ENCODE data around the gene ZNF135.

ZNF135 gene

GRCh38 chr19:58093071-58093470 is 34.0 kb downstream of the ZNF135 start:
- DNase-seq (ENCODE audit: low read depth in 2 of 2): no peak

DNA sequence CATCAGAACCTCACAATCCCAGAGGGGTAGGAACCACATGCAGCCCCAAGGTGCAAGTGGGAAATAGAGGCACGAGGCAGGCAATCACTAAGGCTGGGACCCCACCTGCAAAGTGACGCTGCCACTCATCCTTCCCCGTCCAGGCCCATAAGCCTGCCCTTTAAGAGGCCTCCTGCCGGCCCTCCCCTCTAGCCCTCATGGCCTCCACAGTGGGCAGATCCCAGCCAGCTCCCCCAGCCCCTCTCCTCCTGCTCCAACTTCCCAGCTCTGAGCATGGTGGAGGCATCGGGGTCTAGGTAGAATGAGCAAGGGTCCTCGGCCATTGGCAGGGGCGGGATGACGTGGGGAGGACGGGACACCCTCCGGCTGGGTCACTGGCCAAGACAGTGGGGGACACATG is 36.2 kb downstream of the ZNF135 start:
- DNase-seq (ENCODE audit: low read depth in 2 of 2): no peak

- no peak for DNase-seq (ENCODE audit: low read depth in 2 of 2)
Observed at GRCh38 chr19:58096884-58097283, 37.8 kb downstream of the ZNF135 start.

DNA sequence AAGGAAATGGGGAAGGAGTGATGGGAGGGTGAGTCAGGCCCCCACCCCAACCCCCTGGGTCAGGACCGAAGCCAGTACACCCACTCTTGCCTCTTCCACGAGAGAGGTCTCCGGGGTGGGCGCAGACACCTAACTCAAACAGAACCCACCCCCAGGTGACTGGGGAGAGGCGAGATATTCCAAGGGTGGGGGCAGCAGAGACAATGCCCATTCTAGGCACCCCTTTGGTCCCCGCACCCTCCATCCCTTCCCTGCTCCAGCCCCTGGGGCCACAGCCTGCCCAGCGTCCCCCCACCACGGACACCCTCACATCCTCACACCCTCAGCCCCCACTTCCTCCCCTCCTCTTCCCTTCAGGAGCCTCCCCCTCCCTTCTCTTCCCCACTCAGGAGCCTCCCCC is 38.3 kb downstream of the ZNF135 start:
- DNase-seq (ENCODE audit: low read depth in 2 of 2): no peak

DNA sequence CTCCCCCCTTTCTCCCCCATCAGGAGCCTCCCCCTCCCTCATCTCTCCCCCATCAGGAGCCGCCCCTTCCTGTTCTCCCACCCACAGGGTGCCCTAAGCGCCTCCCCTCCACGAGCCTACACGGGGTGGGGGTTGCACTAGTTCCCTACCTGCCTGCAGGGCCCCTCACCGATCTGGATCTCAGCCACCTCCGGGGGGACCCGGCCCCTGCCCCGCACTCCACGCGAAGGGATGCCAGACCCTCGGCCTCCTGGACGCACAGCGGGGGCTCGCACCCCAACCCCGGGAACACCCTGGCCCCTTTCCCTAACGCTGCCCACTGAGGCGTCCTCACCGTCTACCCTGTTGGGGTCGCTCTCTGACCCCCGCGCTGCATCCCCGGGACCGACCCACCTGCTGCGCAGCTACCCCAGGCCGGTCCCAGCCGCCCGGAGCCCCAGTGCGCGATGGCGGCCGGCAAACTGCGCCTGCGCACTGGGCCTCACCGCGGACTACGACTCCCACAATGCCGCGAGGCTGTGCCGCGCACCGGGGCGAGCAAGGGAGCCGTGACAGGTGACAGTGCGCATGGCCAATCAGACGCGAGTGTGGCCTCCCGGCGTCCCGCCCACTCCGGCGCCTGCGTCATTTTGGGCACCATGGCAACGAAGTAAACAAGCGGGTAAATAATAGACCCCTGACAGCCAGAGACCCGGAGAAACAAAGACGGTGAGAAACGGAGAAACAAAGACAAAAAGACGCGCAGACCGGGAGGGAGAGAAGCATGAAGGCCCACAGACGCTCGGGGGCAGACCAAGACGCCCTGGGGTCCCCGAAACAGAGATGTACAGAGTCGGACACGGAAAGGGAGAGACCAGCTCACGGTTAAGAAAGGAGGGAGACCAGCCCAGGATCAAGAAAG is 38.9 kb downstream of the ZNF135 start, which contains the start of gene ZSCAN18:
Gene ZSCAN18, minus strand, starts transcription at position 451 of the 901 bp plus-strand sequence. CDS start 7,964 bp downstream, outside the sequence.
- DNase-seq (ENCODE audit: low read depth in 2 of 2): peak; percentile 89 to 92

DNA sequence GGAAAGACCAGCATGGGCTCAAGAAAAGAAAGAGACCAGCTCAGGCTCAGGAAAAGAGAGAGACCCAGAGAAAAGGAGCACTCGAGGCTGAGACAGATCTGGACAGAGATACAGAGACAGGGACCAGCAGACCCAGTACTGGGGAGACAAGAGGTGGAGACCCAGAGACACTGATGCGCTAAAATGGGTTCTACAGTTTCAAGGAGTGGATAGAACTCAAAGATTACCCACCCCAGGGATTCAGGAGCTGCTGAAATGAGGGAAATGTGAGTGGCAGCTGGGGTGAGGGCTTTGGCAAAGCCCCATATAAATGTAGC is 39.6 kb downstream of the ZNF135 start:
- DNase-seq (ENCODE audit: low read depth in 2 of 2): no peak

DNA sequence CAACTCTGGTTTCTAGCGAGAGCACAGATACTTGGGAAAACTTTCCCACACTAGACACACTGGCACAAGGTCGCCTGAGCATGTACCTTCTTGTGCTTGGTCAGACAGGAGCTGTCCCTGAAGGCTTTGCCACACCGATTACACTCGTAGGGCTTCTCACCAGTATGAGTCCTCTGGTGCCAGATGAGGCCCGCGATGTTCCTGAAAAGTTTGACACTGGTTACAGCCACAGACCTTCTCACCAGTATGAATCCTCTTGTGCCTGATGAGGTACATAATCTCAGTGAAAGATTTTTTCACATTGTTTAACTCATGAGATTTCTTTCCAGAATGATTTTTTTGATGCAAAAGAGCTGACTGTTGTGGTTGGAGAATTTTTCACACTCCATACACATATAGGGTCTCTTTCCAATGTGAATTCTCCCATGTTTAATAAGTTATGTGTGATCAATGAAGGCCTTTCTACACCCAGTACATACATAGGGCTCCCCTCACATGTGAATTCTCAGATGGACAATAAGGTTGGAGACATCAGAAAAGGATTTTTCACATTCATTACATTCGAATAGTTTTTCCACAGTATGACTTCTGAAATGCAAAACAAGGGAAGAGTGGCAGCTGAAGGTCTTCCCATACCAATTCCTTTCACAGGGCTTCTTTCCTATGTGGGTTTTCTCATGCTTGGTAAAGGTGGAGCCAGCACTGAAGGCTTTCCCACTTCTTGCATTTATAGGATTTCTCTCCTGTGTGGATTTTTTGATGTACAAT is 48.9 kb downstream of the ZNF135 start:
- DNase-seq (ENCODE audit: low read depth in 2 of 2): no peak

GRCh38 chr19:58108546-58108817 is 49.4 kb downstream of the ZNF135 start:
- DNase-seq (ENCODE audit: low read depth in 2 of 2): no peak

GRCh38 chr19:58117841-58118575 is 58.9 kb downstream of the ZNF135 start:
- no peak for DNase-seq (ENCODE audit: low read depth in 2 of 2)

DNA sequence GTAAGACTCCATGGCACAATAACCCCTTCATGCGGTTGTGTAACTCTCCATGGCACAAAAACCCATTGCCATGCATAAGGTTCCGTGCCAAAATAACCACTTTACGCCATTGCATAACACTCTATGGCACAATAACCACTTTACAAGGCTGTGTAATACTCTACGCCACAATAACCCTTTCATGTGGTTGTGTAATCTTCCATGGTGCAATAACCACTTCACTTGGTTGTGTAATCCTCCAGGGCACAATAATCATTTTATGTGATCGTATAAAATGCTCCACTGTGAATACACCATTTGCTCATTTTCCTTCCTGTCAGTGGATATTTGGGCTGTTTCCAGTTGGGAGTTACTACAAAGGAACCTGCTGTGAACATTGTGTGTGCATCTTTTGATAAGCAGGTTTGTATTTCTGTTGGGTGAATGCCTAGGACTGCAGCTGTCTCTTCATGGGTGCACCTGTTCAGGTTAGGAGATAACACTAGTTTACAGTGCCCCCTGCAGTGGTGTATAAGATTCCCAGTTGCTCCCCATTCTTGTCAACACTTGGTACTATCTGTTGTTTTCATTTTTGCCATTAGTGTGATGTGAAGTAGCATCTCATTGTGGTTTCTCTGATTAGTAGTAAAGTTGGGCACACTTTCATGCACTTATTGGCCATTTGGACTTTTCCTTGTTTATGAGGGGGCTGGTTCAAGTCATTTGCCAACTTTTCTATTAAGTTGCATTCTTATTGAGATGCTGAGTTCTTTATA is 60.1 kb downstream of the ZNF135 start:
- no peak for DNase-seq (ENCODE audit: low read depth in 2 of 2)

Data from stimulated activated CD8-positive, alpha-beta memory T cell treated with anti-CD3 and anti-CD28 coated beads, Interleukin-2, amount 100 ng/mL, for 48 hours (primary cell).